HepG2 (cell line): ENCODE results near the gene WDR18. TPM values are rescaled to one million over a fixed set of nuclear protein-coding genes. Genes with fewer than 3 reads are reported as not detected.

Experiments used
- DZIP1 ChIP-seq: sonication (generic); formaldehyde crosslinking; IDR thresholded peaks from 2 replicates; pipeline ENCODE4 v1.5.0; 2020; ENCODE audit warnings: mild to moderate bottlenecking, missing genetic modification reagents
- HDAC1 ChIP-seq: sonication (generic); formaldehyde crosslinking; IDR thresholded peaks from 2 replicates; pipeline ENCODE4 v1.5.1; 2020; ENCODE audit warnings: mild to moderate bottlenecking, missing genetic modification reagents
- HMGXB4 ChIP-seq, 2 experiments: sonication (generic) in 1 of 2; formaldehyde crosslinking in 1 of 2; IDR thresholded peaks; 2 replicates each; pipeline versions ENCODE4 v1.4.0 to v1.6.1; 2018 to 2020; ENCODE audit warnings: missing genetic modification reagents in 2 of 2, borderline replicate concordance in 1 of 2, low read depth in 1 of 2, mild to moderate bottlenecking in 1 of 2, missing biosample characterization in 1 of 2
- MYNN ChIP-seq: sonication (generic); formaldehyde crosslinking; IDR thresholded peaks from 2 replicates; pipeline ENCODE4 v1.4.0; 2020; ENCODE audit warnings: mild to moderate bottlenecking, low read depth, missing genetic modification reagents
- NR0B2 ChIP-seq: sonication (generic); formaldehyde crosslinking; IDR thresholded peaks from 2 replicates; pipeline ENCODE4 v1.4.0; 2020; ENCODE audit warnings: mild to moderate bottlenecking, missing genetic modification reagents
- PAXIP1 ChIP-seq: sonication (generic); formaldehyde crosslinking; conservative IDR thresholded peaks from 2 replicates; pipeline ENCODE4 v1.4.0; 2020; ENCODE audit warnings: mild to moderate bottlenecking, missing genetic modification reagents, moderate library complexity
- STAT5B ChIP-seq: sonication (generic); formaldehyde crosslinking; IDR thresholded peaks from 2 replicates; pipeline ENCODE4 v1.4.0; 2020; ENCODE audit warnings: missing genetic modification reagents
- TAF15 ChIP-seq: fragments of 200-400 bp; formaldehyde crosslinking; IDR thresholded peaks from one replicate; pipeline ENCODE4 v1.6.1; 2018; ENCODE audit warnings: mild to moderate bottlenecking, low read depth, low read length; ENCODE audit not compliant: poor library complexity, severe bottlenecking
- ZNF558 ChIP-seq: sonication (generic); formaldehyde crosslinking; IDR thresholded peaks from 2 replicates; pipeline ENCODE4 v1.9.0; 2022; ENCODE audit warnings: mild to moderate bottlenecking, missing genetic modification reagents, borderline replicate concordance
- ZNF629 ChIP-seq: sonication (generic); formaldehyde crosslinking; conservative IDR thresholded peaks from 2 replicates; pipeline ENCODE4 v1.5.0; 2020; ENCODE audit warnings: missing genetic modification reagents
- ZNF670 ChIP-seq: sonication (generic); formaldehyde crosslinking; IDR thresholded peaks from 2 replicates; pipeline ENCODE4 v1.8.0; 2022; ENCODE audit warnings: mild to moderate bottlenecking, missing genetic modification reagents, borderline replicate concordance
- ZNF775 ChIP-seq: sonication (generic); formaldehyde crosslinking; IDR thresholded peaks from 2 replicates; pipeline ENCODE4 v1.4.0; 2020; ENCODE audit warnings: missing genetic modification reagents, mild to moderate bottlenecking, moderate library complexity, borderline replicate concordance
- ZNF781 ChIP-seq: sonication (generic); formaldehyde crosslinking; IDR thresholded peaks from 2 replicates; pipeline ENCODE4 v1.5.1; 2020; ENCODE audit warnings: borderline replicate concordance, mild to moderate bottlenecking, missing genetic modification reagents; ENCODE audit errors: not compliant biosample characterization
- polyA plus RNA-seq, 8 experiments: library from polyadenylated mRNA; depleted of rRNA in 3 of 8; stranded (reverse) in 7 of 8; unstranded in 1 of 8; fragments of >200 nt; fragmentation: Illumina TruSeq in 4 of 8; extraction: Trizol in 4 of 8; gene quantifications; 2 replicates each; pipeline versions ENCODE4 v1.2.1 to v1.2.3, GENCODE V29; 2011 to 2016; ENCODE audit warnings: low read depth in 4 of 8, missing spikeins in 1 of 8, mixed read lengths in 1 of 8; ENCODE audit not compliant: insufficient read depth in 1 of 8
- total RNA-seq, 5 experiments: library from RNA; depleted of rRNA; stranded (reverse); fragments of >200 nt; fragmentation: Illumina TruSeq; extraction: Trizol; gene quantifications; 2 replicates each; pipeline ENCODE4 v1.2.3, GENCODE V29; 2016; ENCODE audit warnings: low read depth in 1 of 5
- TF ChIP-seq, protein P1 (sequence below): sonication (generic); formaldehyde crosslinking; IDR thresholded peaks from 2 replicates; pipeline ENCODE4 v1.4.0; 2020; ENCODE audit warnings: mild to moderate bottlenecking, missing genetic modification reagents
- TF ChIP-seq, protein P2 (sequence below): IDR thresholded peaks from 2 replicates; pipeline ENCODE4 v1.6.1; 2016; ENCODE audit warnings: mild to moderate bottlenecking, missing biosample characterization, missing genetic modification reagents
- TF ChIP-seq, protein P3 (sequence below): sonication (generic); formaldehyde crosslinking; IDR thresholded peaks from 2 replicates; pipeline ENCODE4 v1.4.0; 2020; ENCODE audit warnings: missing genetic modification reagents; ENCODE audit errors: not compliant biosample characterization

Gene WDR18
- total and polyA plus RNA-seq, 2 of the 13 experiments (the other 11 are each of a cell fraction or from before 2014, with no cell fraction given): 36.4 to 47.6 TPM

- TF ChIP-seq PAXIP1 (CRISPR knock-in tag) (no peak), HDAC1 (CRISPR knock-in tag) (no peak), NR0B2 (CRISPR knock-in tag) (peak; percentile 13; the same call in 1 of the 2 replicates), HMGXB4 (CRISPR knock-in tag; IDR thresholded peaks at IDR 0.05; ENCODE audit: borderline replicate concordance in 1 of 2, low read depth in 1 of 2) (no peak), STAT5B (CRISPR knock-in tag) (no peak), DZIP1 (CRISPR knock-in tag) (no peak), MYNN (CRISPR knock-in tag) (no peak), ZNF670 (CRISPR knock-in tag) (no peak), ZNF629 (CRISPR knock-in tag) (no peak), TAF15 (no peak), ZNF558 (no peak), ZNF781 (CRISPR knock-in tag) (no peak), ZNF775 (CRISPR knock-in tag) (no peak)
- TF ChIP-seq, protein P1, sequence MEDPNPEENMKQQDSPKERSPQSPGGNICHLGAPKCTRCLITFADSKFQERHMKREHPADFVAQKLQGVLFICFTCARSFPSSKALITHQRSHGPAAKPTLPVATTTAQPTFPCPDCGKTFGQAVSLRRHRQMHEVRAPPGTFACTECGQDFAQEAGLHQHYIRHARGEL (CRISPR knock-in tag): no peak
- TF ChIP-seq, protein P2, sequence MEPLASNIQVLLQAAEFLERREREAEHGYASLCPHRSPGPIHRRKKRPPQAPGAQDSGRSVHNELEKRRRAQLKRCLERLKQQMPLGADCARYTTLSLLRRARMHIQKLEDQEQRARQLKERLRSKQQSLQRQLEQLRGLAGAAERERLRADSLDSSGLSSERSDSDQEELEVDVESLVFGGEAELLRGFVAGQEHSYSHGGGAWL (CRISPR knock-in tag): no peak; the same call in 1 of the 2 replicates
- TF ChIP-seq, protein P3, sequence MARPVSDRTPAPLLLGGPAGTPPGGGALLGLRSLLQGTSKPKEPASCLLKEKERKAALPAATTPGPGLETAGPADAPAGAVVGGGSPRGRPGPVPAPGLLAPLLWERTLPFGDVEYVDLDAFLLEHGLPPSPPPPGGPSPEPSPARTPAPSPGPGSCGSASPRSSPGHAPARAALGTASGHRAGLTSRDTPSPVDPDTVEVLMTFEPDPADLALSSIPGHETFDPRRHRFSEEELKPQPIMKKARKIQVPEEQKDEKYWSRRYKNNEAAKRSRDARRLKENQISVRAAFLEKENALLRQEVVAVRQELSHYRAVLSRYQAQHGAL (CRISPR knock-in tag): no peak
Measured at GRCh38 chr19:1026783-1027649, 42.9 kb downstream of the WDR18 start (continued).
